Activated CD4-positive, alpha-beta memory T cell treated with anti-CD3 and anti-CD28 coated beads for 36 hours (primary cell): ENCODE data around the gene B4GAT1. TPM values are rescaled to one million over a fixed set of nuclear protein-coding genes. Genes with fewer than 3 reads are reported as not detected.

Experiments used
- CTCF ChIA-PET: fragments of 350-600 bp; sonication (Branson Sonifier 250); formaldehyde crosslinking; loops from one replicate; lab custom pipeline; 2021; ENCODE audit warnings: antibody characterized with exemption, inconsistent platforms; lab: Charles Lee
- POLR2A ChIA-PET: fragments of 350-600 bp; sonication (Branson Sonifier 250); formaldehyde crosslinking; loops from one replicate; lab custom pipeline; 2021; ENCODE audit warnings: antibody characterized with exemption; lab: Charles Lee
- DNase-seq: peaks from one replicate; pipeline ENCODE4 v3.0.0-alpha.2; 2020
- H3K27ac Mint-ChIP-seq: one replicate; pipeline ENCODE4 v1.8.0; 2021; ENCODE audit warnings: mixed read lengths
- H3K27me3 Mint-ChIP-seq: one replicate; pipeline ENCODE4 v1.8.0; 2021; ENCODE audit warnings: mixed read lengths
- H3K36me3 Mint-ChIP-seq: one replicate; pipeline ENCODE4 v1.8.0; 2021; ENCODE audit warnings: mixed read lengths
- H3K4me1 Mint-ChIP-seq: one replicate; pipeline ENCODE4 v1.8.0; 2021; ENCODE audit warnings: low read depth, mixed read lengths
- H3K4me3 Mint-ChIP-seq: one replicate; pipeline ENCODE4 v1.8.0; 2021; ENCODE audit warnings: mild to moderate bottlenecking, mixed read lengths
- H3K9me3 Mint-ChIP-seq: one replicate; pipeline ENCODE4 v1.8.0; 2021; ENCODE audit warnings: mixed read lengths
- intact Hi-C: fragments of 100-400 bp; cut with micrococcal nuclease; formaldehyde crosslinking; loops from one replicate; pipeline ENCODE4 v1.15.1; 2023
- total RNA-seq, 2 experiments: library from RNA; stranded (reverse); gene quantifications; one replicate each; pipeline ENCODE4 v1.2.3, GENCODE V29; 2021

Gene B4GAT1
- total RNA-seq, 2 experiments from 2014 or later, result 8.2 to 8.3 TPM

DNA sequence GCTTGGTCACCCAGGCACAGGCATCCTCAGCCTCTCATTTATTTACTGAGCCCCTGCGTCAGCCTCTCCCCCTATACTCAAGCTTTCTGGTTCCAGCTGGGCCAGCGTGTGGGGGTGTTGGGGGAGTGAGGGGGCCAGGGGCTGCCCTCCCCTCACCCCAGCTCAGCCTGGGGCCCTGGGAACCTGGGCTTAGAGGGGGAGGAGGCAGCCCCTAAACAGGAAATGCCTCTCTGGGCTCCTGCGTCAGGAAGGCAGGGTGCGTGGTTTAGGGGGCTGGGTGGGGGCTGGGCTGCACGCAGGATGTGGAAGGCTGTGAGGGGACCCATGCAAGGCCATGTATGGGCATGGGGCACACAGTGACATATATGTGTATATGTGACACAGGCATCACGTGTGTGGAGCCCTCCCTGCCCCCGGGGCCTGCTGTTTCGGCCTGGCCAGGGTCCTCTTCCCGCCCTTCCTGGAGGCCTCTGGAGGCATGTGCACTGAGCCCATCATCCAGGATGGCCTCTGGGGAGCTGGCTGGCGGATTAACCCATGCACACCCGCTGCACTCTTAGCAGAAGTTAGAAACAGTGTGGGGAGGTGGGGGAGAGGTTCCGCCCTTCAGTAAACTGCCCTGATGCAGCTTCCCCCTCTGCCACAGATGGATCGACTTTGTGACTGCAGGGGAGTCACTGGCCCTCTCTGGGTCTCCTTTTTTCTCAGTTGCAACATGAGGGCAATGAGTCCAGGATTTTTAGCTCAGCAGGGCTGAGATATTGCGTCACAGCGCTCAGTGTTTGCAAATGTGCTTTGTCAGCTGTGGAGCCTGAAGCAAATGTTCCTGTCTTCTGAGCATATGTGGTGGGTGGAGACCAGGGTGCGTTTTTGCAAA, 29.5 kb downstream of the B4GAT1 start:
- H3K36me3 Mint-ChIP-seq, result no peaks in the 10 kb centered on the region
- intact Hi-C loops, result no loop called here
- no peak overlapping the region for H3K27ac Mint-ChIP-seq
- no peak overlapping the region for H3K4me3 Mint-ChIP-seq
- DNase-seq, result peak; percentile 47
- H3K27me3 Mint-ChIP-seq, result no peaks in the 10 kb centered on the region
- ChIA-PET CTCF (interaction anchor here (1.0 to 1.1 kb wide), 2 partner anchors 36 to 68 kb away, joined by 3 to 4 read pairs; no protein-coding TSS in a partner anchor), POLR2A (no interaction called here)
- H3K4me1 Mint-ChIP-seq, result peaks cover 23% of the 10 kb centered on the region
- peaks cover 6% of the 10 kb centered on the region for H3K9me3 Mint-ChIP-seq

DNA sequence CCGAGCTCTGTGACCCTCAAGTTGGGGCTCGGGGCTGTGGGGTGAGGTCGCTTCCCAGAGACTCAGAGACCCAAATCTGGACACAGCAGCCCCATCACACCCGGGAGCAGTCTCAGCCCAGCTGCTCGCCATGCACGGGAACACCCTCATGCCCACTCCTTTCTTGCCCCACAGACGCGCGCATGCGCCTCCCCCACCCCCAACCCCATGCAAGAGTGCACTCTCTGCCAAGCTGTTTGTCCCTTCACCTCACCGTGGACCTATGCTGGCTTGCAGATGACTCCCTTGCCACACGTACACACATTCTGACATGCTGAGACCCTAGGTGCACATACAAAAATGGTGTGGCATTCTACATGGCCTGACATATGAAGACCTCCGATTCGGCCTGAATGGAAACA, 30.1 kb downstream of the B4GAT1 start:
- H3K9me3 Mint-ChIP-seq, result peaks cover 6% of the 10 kb centered on the region
- H3K4me1 Mint-ChIP-seq, result peaks cover 25% of the 10 kb centered on the region
- intact Hi-C loops, result no loop called here
- POLR2A ChIA-PET, result no interaction called here
- H3K4me3 Mint-ChIP-seq, result no peak overlapping the region
- H3K27ac Mint-ChIP-seq, result no peak overlapping the region
- H3K27me3 Mint-ChIP-seq, result no peaks in the 10 kb centered on the region
- DNase-seq, result no peak
- CTCF ChIA-PET, result interaction anchor here (1.1 kb wide), 1 partner anchor 69 kb away, joined by 3 read pairs; no protein-coding TSS in a partner anchor
- H3K36me3 Mint-ChIP-seq, result no peaks in the 10 kb centered on the region

- H3K9me3 Mint-ChIP-seq, result peaks cover 6% of the 10 kb centered on the region
- H3K27ac Mint-ChIP-seq, result no peak within 1 kb of the TSS
- ChIA-PET POLR2A (no interaction called here), CTCF (interaction anchor here (1.1 kb wide), 1 partner anchor 69 kb away, joined by 3 read pairs; no protein-coding TSS in a partner anchor)
- no peaks in the 10 kb centered on the region for H3K27me3 Mint-ChIP-seq
- H3K4me3 Mint-ChIP-seq, result no peak within 1 kb of the TSS
- intact Hi-C loops, result no loop called here
- DNase-seq, result no peak
- H3K36me3 Mint-ChIP-seq, result no peaks in the 10 kb centered on the region
- H3K4me1 Mint-ChIP-seq, result peaks cover 26% of the 10 kb centered on the region
Measured at GRCh38 chr11:66316849-66317251, 30.6 kb downstream of the B4GAT1 start, which contains the start of gene CD248. TSS of gene CD248 (minus strand) at chr11:66317044. CDS start at chr11:66317027, 17 bp downstream.

GRCh38 chr11:66315921-66316811, 31.3 kb downstream of the B4GAT1 start:
- CTCF ChIA-PET, result interaction anchor here (0.7 kb wide), 1 partner anchor 13 kb away, joined by 3 read pairs; no protein-coding TSS in a partner anchor
- Mint-ChIP-seq H3K27me3 (no peaks in the 10 kb centered on the region), H3K4me3 (no peak overlapping the region), H3K9me3 (peaks cover 6% of the 10 kb centered on the region), H3K36me3 (no peaks in the 10 kb centered on the region), H3K4me1 (peaks cover 29% of the 10 kb centered on the region), H3K27ac (no peak overlapping the region)
- intact Hi-C loops, result no loop called here
- POLR2A ChIA-PET, result no interaction called here
- DNase-seq, result no peak

DNA sequence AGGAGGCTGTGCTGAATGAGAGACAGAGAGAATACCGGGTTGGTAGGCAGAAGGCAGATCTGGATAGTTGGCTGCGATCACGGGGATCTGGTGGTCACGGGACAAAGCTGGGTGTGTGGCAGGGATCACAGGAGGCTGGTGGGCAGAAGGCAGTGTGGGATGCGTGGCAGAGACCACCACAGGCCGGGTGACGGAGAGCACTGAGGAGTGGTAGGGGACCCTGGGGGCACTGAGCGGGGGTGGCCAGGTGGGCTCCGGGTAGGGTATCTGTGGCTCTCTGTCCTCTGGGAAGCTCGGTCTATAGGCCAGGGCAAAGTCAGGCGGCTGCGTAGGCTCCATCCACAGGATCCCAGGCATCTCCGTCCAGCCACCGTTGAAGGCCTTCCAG, 31.9 kb downstream of the B4GAT1 start:
- POLR2A ChIA-PET, result no interaction called here
- CTCF ChIA-PET, result interaction anchor here (0.7 kb wide), 1 partner anchor 13 kb away, joined by 3 read pairs; no protein-coding TSS in a partner anchor
- H3K27me3 Mint-ChIP-seq, result no peaks in the 10 kb centered on the region
- peaks cover 29% of the 10 kb centered on the region for H3K4me1 Mint-ChIP-seq
- H3K9me3 Mint-ChIP-seq, result peaks cover 6% of the 10 kb centered on the region
- H3K4me3 Mint-ChIP-seq, result no peak overlapping the region
- H3K27ac Mint-ChIP-seq, result no peak overlapping the region
- H3K36me3 Mint-ChIP-seq, result no peaks in the 10 kb centered on the region
- intact Hi-C loops, result no loop called here
- DNase-seq, result no peak

GRCh38 chr11:66314561-66315497, 32.6 kb downstream of the B4GAT1 start:
- Mint-ChIP-seq H3K4me1 (peaks cover 27% of the 10 kb centered on the region), H3K4me3 (no peak overlapping the region), H3K27me3 (no peaks in the 10 kb centered on the region), H3K27ac (no peak overlapping the region), H3K9me3 (peaks cover under 1% of the 10 kb centered on the region), H3K36me3 (no peaks in the 10 kb centered on the region)
- DNase-seq, result no peak
- CTCF ChIA-PET, result interaction anchor here (0.7 kb wide), 1 partner anchor 14 kb away, joined by 3 read pairs; no protein-coding TSS in a partner anchor
- intact Hi-C loops, result no loop called here
- POLR2A ChIA-PET, result no interaction called here

- DNase-seq, result no peak
- intact Hi-C loops, result no loop called here
- POLR2A ChIA-PET, result interaction anchor here (1.1 kb wide), 1 partner anchor 531 kb away, joined by 3 read pairs; no protein-coding TSS in a partner anchor
- H3K4me1 Mint-ChIP-seq, result peaks cover 25% of the 10 kb centered on the region
- H3K27ac Mint-ChIP-seq, result no peak overlapping the region
- H3K9me3 Mint-ChIP-seq, result no peaks in the 10 kb centered on the region
- H3K4me3 Mint-ChIP-seq, result no peak overlapping the region
- CTCF ChIA-PET, result interaction anchor here (1.9 kb wide), 1 partner anchor 18 kb away, joined by 9 read pairs; no protein-coding TSS in a partner anchor
- H3K36me3 Mint-ChIP-seq, result no peaks in the 10 kb centered on the region
- H3K27me3 Mint-ChIP-seq, result no peaks in the 10 kb centered on the region
Measured at GRCh38 chr11:66314186-66314501, 33.3 kb downstream of the B4GAT1 start.

GRCh38 chr11:66313321-66314185, 33.9 kb downstream of the B4GAT1 start:
- intact Hi-C loops, result no loop called here

GRCh38 chr11:66312549-66313320, 34.7 kb downstream of the B4GAT1 start:
- no peaks in the 10 kb centered on the region for H3K27me3 Mint-ChIP-seq
- H3K4me3 Mint-ChIP-seq, result peak overlapping the region; percentile 77
- peaks cover 12% of the 10 kb centered on the region for H3K4me1 Mint-ChIP-seq
- POLR2A ChIA-PET, result interaction anchor here (0.5 to 2.1 kb wide), 9 partner anchors 14 to 532 kb away, joined by 3 to 9 read pairs (median 3); partner anchors contain the start of genes BRMS1, SF3B2, SLC29A2 and YIF1A
- peak; percentile 95 for DNase-seq
- no peaks in the 10 kb centered on the region for H3K36me3 Mint-ChIP-seq
- no peaks in the 10 kb centered on the region for H3K9me3 Mint-ChIP-seq
- intact Hi-C loops, result loop anchor here (1.0 kb wide), 5 partner anchors 16 to 59 kb away; partner anchors contain the start of genes BRMS1, RAB1B, SLC29A2 and YIF1A
- CTCF ChIA-PET, result interaction anchor here (0.6 to 2.9 kb wide), 20 partner anchors 10 to 636 kb away, joined by 3 to 45 read pairs (median 8); partner anchors contain the start of genes B4GAT1, BRMS1, DPP3 and MRPL11
- peak overlapping the region; percentile 77 for H3K27ac Mint-ChIP-seq

More at GRCh38 chr11:66313321-66314185, 33.9 kb downstream of the B4GAT1 start:
- no peaks in the 10 kb centered on the region for H3K27me3 Mint-ChIP-seq
- POLR2A ChIA-PET, result interaction anchor here (0.5 to 2.1 kb wide), 5 partner anchors 19 to 531 kb away, joined by 3 to 5 read pairs (median 3); partner anchors contain the start of genes SF3B2 and SLC29A2
- no peaks in the 10 kb centered on the region for H3K36me3 Mint-ChIP-seq
- CTCF ChIA-PET, result interaction anchor here (0.6 to 2.9 kb wide), 10 partner anchors 12 to 637 kb away, joined by 3 to 45 read pairs (median 12); partner anchors contain the start of genes B4GAT1, BRMS1, MRPL11 and RIN1
- H3K27ac Mint-ChIP-seq, result peak overlapping the region; percentile 77
- peaks cover 19% of the 10 kb centered on the region for H3K4me1 Mint-ChIP-seq
- no peak for DNase-seq
- H3K9me3 Mint-ChIP-seq, result no peaks in the 10 kb centered on the region
- peak overlapping the region; percentile 77 for H3K4me3 Mint-ChIP-seq
